HEK293T (cell line): ENCODE measurements around the gene C12orf76.
"Not testable (repeated sequence)": the region's sequence is repeated elsewhere in the genome, so short reads cannot be mapped to it uniquely, and the experiment has no call there.

ENCODE experiments used
- CTCF ChIA-PET: fragments of 350-600 bp; formaldehyde crosslinking; extraction: SDS; loops from one replicate; lab custom pipeline; 2021; ENCODE audit warnings: antibody characterized with exemption, inconsistent platforms; lab: Yijun Ruan, JAX
- POLR2A ChIA-PET: fragments of 350-600 bp; formaldehyde crosslinking; extraction: SDS; loops from one replicate; lab custom pipeline; 2020; ENCODE audit warnings: antibody characterized with exemption, inconsistent platforms; lab: Yijun Ruan, JAX
- DNase-seq: peaks from one replicate; pipeline ENCODE4 v3.0.0; 2012; ENCODE audit warnings: mixed read lengths; ENCODE audit errors: extremely low spot score
- ARNT ChIP-seq: fragments of 450-650 bp; IDR thresholded peaks from 2 replicates; pipeline ENCODE4 v1.6.1; 2017; ENCODE audit warnings: mild to moderate bottlenecking
- BHLHE40 ChIP-seq: fragments of 450-650 bp; IDR thresholded peaks from 2 replicates; pipeline ENCODE4 v1.6.1; 2016; ENCODE audit warnings: mild to moderate bottlenecking, moderate library complexity, borderline replicate concordance
- CTBP1 ChIP-seq: fragments of 450-650 bp; IDR thresholded peaks from 2 replicates; pipeline ENCODE4 v1.6.1; 2016; ENCODE audit warnings: borderline replicate concordance
- ELF4 ChIP-seq: fragments of 450-650 bp; IDR thresholded peaks from 2 replicates; pipeline ENCODE4 v1.6.1; 2017; ENCODE audit warnings: antibody characterized with exemption
- FOXA1 ChIP-seq: fragments of 450-650 bp; IDR thresholded peaks from 2 replicates; pipeline ENCODE4 v1.6.1; 2016; ENCODE audit warnings: mild to moderate bottlenecking
- FOXK2 ChIP-seq: fragments of 450-650 bp; IDR thresholded peaks from 2 replicates; pipeline ENCODE4 v1.6.1; 2016; ENCODE audit warnings: mild to moderate bottlenecking
- FOXM1 ChIP-seq: fragments of 450-650 bp; IDR thresholded peaks from 2 replicates; pipeline ENCODE4 v1.6.1; 2017; ENCODE audit warnings: mild to moderate bottlenecking, borderline replicate concordance
- HDGF ChIP-seq: fragments of 450-650 bp; IDR thresholded peaks from 2 replicates; pipeline ENCODE4 v1.6.1; 2017; ENCODE audit warnings: antibody characterized with exemption, borderline replicate concordance
- L3MBTL2 ChIP-seq: fragments of 450-650 bp; conservative IDR thresholded peaks from 2 replicates; pipeline ENCODE4 v1.6.1; 2016; ENCODE audit warnings: mild to moderate bottlenecking
- LEF1 ChIP-seq: fragments of 450-650 bp; IDR thresholded peaks from 2 replicates; pipeline ENCODE4 v1.6.1; 2017; ENCODE audit warnings: mild to moderate bottlenecking, borderline replicate concordance
- NFRKB ChIP-seq: fragments of 450-650 bp; IDR thresholded peaks from 2 replicates; pipeline ENCODE4 v1.6.1; 2016; ENCODE audit warnings: mild to moderate bottlenecking, moderate library complexity
- SP1 ChIP-seq: fragments of 450-650 bp; IDR thresholded peaks from 2 replicates; pipeline ENCODE4 v1.6.1; 2017
- SUZ12 ChIP-seq: fragments of 450-650 bp; IDR thresholded peaks from 2 replicates; pipeline ENCODE4 v1.6.1; 2016; ENCODE audit warnings: mild to moderate bottlenecking
- TARDBP ChIP-seq: fragments of 450-650 bp; IDR thresholded peaks from 2 replicates; pipeline ENCODE4 v1.6.1; 2016
- ZNF384 ChIP-seq: fragments of 450-650 bp; IDR thresholded peaks from 2 replicates; pipeline ENCODE4 v1.6.1; 2016
- TF ChIP-seq, protein P1 (sequence below): fragments of 450-650 bp; IDR thresholded peaks from 2 replicates; pipeline ENCODE4 v1.6.1; 2016

The C12orf76 gene

DNA sequence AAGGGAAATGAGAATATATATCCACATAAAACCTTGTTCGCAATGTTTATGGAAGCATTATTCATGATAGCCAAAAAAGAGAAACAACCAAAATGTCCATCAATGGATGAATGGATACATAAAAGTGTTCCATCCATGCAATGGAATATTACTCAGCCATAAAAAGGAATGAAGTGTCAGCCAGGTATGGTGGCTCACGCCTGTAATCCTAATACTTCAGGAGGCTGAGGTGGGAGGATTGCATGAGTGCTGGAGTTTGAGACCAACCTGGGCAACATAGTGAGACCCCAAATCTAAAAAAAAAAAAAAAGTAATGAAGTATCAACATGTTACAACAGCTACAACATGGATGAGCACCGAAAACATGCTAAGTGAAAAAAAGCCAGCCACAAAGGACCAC, 23.6 kb upstream of the C12orf76 start:
- DNase-seq: no peak
- POLR2A ChIA-PET: no interaction called here
- CTCF ChIA-PET: no interaction called here
- TF ChIP-seq TARDBP (no peak), BHLHE40 (no peak), NFRKB (no peak), ZNF384 (no peak)

DNA sequence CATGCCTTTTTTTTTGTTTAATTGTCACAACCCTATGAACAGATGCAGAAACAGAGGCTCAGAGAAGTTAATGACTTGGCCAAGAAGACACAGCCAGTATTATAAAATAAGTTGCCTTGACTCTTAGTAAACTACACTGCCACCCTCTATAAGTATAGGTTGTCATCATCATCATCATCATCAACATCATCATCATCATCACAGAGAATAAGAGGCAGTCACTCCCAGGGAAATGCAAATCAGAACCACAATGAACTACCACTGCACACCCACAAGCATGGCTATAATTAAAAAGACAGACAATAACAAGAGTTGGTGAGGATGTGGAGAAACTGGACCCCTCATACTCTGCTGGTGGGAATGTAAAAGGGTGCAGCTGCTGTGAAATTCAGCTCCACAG, 23.2 kb upstream of the C12orf76 start:
- no peak for TF ChIP-seq FOXA1
- no peak for TF ChIP-seq LEF1
- TF ChIP-seq CTBP1: no peak
- TF ChIP-seq HDGF: no peak
- no peak for TF ChIP-seq TARDBP
- no peak for TF ChIP-seq ARNT
- no peak for TF ChIP-seq FOXK2
- no peak for TF ChIP-seq ELF4
- no peak for TF ChIP-seq ZNF384
- TF ChIP-seq SP1: no peak
- no peak for TF ChIP-seq FOXM1
- no peak for TF ChIP-seq SUZ12
- TF ChIP-seq, protein P1, sequence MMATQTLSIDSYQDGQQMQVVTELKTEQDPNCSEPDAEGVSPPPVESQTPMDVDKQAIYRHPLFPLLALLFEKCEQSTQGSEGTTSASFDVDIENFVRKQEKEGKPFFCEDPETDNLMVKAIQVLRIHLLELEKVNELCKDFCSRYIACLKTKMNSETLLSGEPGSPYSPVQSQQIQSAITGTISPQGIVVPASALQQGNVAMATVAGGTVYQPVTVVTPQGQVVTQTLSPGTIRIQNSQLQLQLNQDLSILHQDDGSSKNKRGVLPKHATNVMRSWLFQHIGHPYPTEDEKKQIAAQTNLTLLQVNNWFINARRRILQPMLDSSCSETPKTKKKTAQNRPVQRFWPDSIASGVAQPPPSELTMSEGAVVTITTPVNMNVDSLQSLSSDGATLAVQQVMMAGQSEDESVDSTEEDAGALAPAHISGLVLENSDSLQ: no peak
- TF ChIP-seq NFRKB: no peak
- no peak for TF ChIP-seq BHLHE40
- POLR2A ChIA-PET: no interaction called here
- CTCF ChIA-PET: interaction anchor here (0.8 kb wide), 1 partner anchor 52 kb away, joined by 3 read pairs; no protein-coding TSS in a partner anchor
- DNase-seq: no peak

DNA sequence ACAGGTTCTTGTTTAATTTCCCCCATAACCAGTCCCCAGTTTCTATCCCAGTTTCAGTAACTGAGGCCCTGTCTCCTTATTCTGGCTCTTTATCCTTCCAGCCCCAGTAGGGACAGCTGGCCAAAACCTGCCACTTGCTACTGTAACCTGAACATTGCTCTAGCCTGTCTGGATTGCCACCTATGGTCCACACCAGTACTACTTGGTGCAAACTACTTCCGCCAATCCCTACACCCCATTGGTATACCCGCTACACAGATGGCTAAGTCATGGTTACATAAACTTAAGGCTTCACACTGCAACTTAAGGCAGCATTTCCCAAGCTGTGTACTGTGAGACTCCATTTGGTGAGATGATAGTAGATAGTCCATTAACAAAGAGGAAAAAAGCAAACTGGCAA, 20.3 kb upstream of the C12orf76 start:
- ChIA-PET POLR2A (no interaction called here), CTCF (interaction anchor here (1.0 kb wide), 1 partner anchor 10 kb away, joined by 3 read pairs; no protein-coding TSS in a partner anchor)
- DNase-seq: no peak
- TF ChIP-seq NFRKB (no peak), L3MBTL2 (no peak), LEF1 (no peak), TARDBP (no peak), ELF4 (no peak), HDGF (no peak), ZNF384 (no peak), FOXA1 (no peak), CTBP1 (no peak), FOXK2 (no peak), ARNT (no peak), BHLHE40 (no peak)
- TF ChIP-seq, protein P1: no peak

DNA sequence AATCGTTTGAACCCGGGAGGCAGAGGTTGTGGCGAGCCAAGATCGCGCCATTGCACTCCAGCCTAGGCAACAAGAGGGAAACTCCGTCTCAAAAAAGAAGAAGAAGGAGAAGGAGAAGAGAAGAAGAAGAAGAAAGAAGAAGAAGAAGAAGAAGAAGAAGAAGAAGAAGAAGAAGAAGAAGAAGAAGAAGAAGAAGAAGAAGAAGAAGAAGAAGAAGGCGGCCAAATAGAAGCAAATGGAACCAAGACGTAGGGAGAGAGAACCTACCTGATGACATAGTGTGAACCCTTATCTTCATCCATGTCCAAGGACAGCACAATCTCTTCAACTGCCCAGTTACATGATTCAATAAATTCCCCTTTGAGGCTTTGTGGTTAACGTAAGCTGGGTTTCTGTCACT, 19.8 kb upstream of the C12orf76 start:
- CTCF ChIA-PET: interaction anchor here (1.0 kb wide), 1 partner anchor 9 kb away, joined by 3 read pairs; no protein-coding TSS in a partner anchor
- POLR2A ChIA-PET, DNase-seq: not testable (repeated sequence)

DNA sequence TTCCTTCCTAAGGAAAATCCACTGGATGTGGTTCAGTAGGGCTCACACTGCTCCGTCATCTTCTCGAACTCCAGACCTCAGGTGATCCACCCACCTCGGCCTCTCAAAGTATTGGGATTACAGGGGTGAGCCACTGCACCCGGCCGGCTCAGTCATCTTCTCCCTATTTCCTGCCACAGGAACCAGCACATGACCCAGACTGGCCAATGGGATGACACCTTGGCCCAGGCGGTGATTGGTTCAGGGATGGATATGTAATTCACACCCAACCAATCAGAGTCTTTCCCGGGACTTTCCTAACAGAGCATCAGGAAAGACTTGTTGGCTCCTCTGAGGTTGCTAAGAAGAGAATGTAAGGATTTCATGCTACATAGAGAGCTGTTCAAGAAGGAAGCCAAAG, 19.2 kb upstream of the C12orf76 start:
- CTCF ChIA-PET: no interaction called here
- no peak for DNase-seq
- POLR2A ChIA-PET: no interaction called here
- no peak for TF ChIP-seq ARNT
- TF ChIP-seq BHLHE40: no peak
- no peak for TF ChIP-seq FOXK2
- TF ChIP-seq SUZ12: no peak
- no peak for TF ChIP-seq TARDBP
- TF ChIP-seq LEF1: no peak
- no peak for TF ChIP-seq ELF4
- TF ChIP-seq L3MBTL2: no peak

DNA sequence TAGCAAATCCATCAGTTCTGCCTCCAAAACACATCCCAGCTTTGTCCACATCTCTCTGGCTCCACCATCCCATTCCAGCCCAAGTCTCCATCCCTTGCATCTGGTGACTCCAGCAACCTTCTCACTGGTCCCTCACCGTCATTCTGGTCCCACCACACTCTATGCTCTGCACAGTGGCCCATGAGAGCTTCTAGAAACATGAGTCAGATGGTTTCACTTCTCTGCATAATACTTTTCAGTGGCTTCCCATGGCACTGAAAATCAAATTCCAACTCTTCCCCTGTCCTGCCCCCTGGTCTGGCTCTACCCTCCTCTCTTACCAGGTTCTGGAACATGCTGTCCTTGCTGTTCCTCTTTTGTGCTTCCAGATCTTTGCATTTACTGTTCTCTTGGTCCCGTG, 17.2 kb upstream of the C12orf76 start:
- no peak for DNase-seq
- ChIA-PET POLR2A (no interaction called here), CTCF (no interaction called here)
- TF ChIP-seq ELF4 (no peak), L3MBTL2 (no peak), LEF1 (no peak), TARDBP (no peak), HDGF (no peak), ARNT (no peak)

DNA sequence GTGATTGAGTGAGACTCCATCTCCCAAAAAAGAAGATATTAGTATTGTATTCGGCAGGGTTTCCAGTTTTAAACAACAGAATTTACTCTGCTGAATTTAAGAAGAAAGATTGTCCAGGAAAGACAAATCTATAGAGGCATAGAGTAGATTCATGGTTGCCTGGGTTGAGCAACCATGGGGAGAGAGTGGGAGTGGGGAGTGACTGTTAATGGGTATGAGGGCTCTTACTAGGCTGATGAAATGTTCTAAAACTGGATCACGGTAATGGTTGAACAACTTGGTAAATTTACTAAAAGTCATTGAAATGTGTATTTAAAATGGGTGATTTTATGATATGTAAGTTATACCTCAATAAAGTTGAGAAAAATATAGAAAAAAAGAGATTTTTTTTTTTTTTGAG, 13.9 kb upstream of the C12orf76 start:
- DNase-seq: no peak
- CTCF ChIA-PET: no interaction called here
- POLR2A ChIA-PET: no interaction called here
- TF ChIP-seq SP1 (no peak), FOXM1 (no peak)

DNA sequence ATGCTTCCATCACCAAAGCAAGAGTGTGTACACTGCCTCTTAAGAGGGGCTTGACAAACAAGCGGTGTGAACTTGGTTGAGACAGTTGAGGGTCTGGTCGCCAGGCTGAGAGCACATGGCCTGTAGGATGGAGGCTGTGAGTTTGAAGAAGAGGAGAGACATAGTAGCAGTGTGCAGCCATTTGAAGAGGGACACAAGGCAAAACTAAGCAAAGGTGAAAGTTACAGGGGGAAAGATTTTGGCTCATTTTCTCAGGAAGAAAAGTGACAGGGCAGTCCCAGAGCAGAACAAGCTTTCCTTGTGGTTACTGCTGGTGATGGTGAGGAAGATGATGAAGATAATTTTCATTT, 11.3 kb upstream of the C12orf76 start:
- ChIA-PET CTCF (interaction anchor here (0.6 to 1.3 kb wide), 3 partner anchors 9 to 630 kb away, joined by 3 read pairs; no protein-coding TSS in a partner anchor), POLR2A (no interaction called here)
- no peak for TF ChIP-seq CTBP1
- TF ChIP-seq ZNF384: no peak
- no peak for TF ChIP-seq TARDBP
- no peak for TF ChIP-seq NFRKB
- no peak for TF ChIP-seq ELF4
- TF ChIP-seq, protein P1: no peak
- no peak for TF ChIP-seq ARNT
- TF ChIP-seq LEF1: no peak
- TF ChIP-seq BHLHE40: no peak
- no peak for TF ChIP-seq L3MBTL2
- no peak for TF ChIP-seq HDGF
- no peak for TF ChIP-seq FOXA1
- no peak for TF ChIP-seq SUZ12
- TF ChIP-seq FOXM1: no peak
- DNase-seq: no peak
